ENCODE results near the gene OR2AP1.
"Not testable (repeated sequence)": the region's sequence is repeated elsewhere in the genome, so short reads cannot be mapped to it uniquely, and the experiment has no call there.

Gene OR2AP1
- 0 reads per million in 2 experiments for total RNA-seq

GRCh38 chr12:55572168-55572567 is at the start of gene OR2AP1:
Gene OR2AP1, plus strand, starts transcription at chr12:55572468. Its CDS starts 1,947 bp downstream, at chr12:55574415.
- no peak for DNase-seq (ENCODE audit: low read depth)

- not testable (repeated sequence) for DNase-seq (ENCODE audit: low read depth)
These were observed 24.0 kb upstream of the OR2AP1 start for GRCh38 chr12:55548235-55548634.

- no peak for DNase-seq (ENCODE audit: low read depth)
These were observed 23.5 kb upstream of the OR2AP1 start for GRCh38 chr12:55548756-55549155.

- DNase-seq (ENCODE audit: low read depth): no peak
These were observed 23.0 kb upstream of the OR2AP1 start, which contains the start of gene OR6C4 for GRCh38 chr12:55549302-55549701. Gene OR6C4, plus strand, starts transcription at chr12:55549602. Its CDS starts 1,625 bp downstream, at chr12:55551227.

GRCh38 chr12:55554296-55554695 is 18.0 kb upstream of the OR2AP1 start:
- no peak for DNase-seq (ENCODE audit: low read depth)

GRCh38 chr12:55570060-55570459 is 2.2 kb upstream of the OR2AP1 start:
- not testable (repeated sequence) for DNase-seq (ENCODE audit: low read depth)

GRCh38 chr12:55570689-55571088 is 1.6 kb upstream of the OR2AP1 start:
- DNase-seq (ENCODE audit: low read depth): not testable (repeated sequence)

GRCh38 chr12:55582066-55582465 is 9.8 kb downstream of the OR2AP1 start:
- no peak for DNase-seq (ENCODE audit: low read depth)

GRCh38 chr12:55585817-55586216 is 13.5 kb downstream of the OR2AP1 start:
- no peak for DNase-seq (ENCODE audit: low read depth)

GRCh38 chr12:55590152-55590551 is 17.9 kb downstream of the OR2AP1 start:
- not testable (repeated sequence) for DNase-seq (ENCODE audit: low read depth)

- DNase-seq (ENCODE audit: low read depth): no peak
These were observed 35.7 kb downstream of the OR2AP1 start for GRCh38 chr12:55607821-55608594.

- no peak for DNase-seq (ENCODE audit: low read depth)
These were observed 38.3 kb downstream of the OR2AP1 start for GRCh38 chr12:55610598-55610997.

- DNase-seq (ENCODE audit: low read depth): no peak
These were observed 40.4 kb downstream of the OR2AP1 start for GRCh38 chr12:55612646-55613045.

GRCh38 chr12:55614764-55615163 is 42.5 kb downstream of the OR2AP1 start:
- no peak for DNase-seq (ENCODE audit: low read depth)

- peak; percentile 18 for DNase-seq (ENCODE audit: low read depth)
These were observed 47.3 kb downstream of the OR2AP1 start for GRCh38 chr12:55619354-55620138.

- no peak for DNase-seq (ENCODE audit: low read depth)
These were observed 51.8 kb downstream of the OR2AP1 start for GRCh38 chr12:55624056-55624455.

Data from T follicular helper cell (primary cell).